ENCODE data around the gene POU2F1. TPM values are rescaled to one million over a fixed set of nuclear protein-coding genes. Genes with fewer than 3 reads are reported as not detected.

The POU2F1 gene
- polyA plus RNA-seq, 1 donor from 2014 or later: 10.9 TPM

- Histone ChIP-seq H3F3A (ENCODE audit: insufficient read depth, low read length, poor library complexity, severe bottlenecking) (no peaks in the 10 kb centered on the region), H3K9ac (ENCODE audit: low read length) (no peak overlapping the region), H2AFZ (ENCODE audit: low read depth, low read length) (no peak overlapping the region), H3K27ac (ENCODE audit: low read length) (no peak overlapping the region), H3K79me2 (replicated peaks; ENCODE audit: insufficient read depth, low read length) (no peaks in the 10 kb centered on the region), H3K36me3 (ENCODE audit: insufficient read depth, low read length) (no peaks in the 10 kb centered on the region), H3K9me2 (ENCODE audit: insufficient read depth, low read length) (no peaks in the 10 kb centered on the region), H4K20me1 (ENCODE audit: insufficient read depth) (no peaks in the 10 kb centered on the region), H3K9me3 (ENCODE audit: low read length) (no peaks in the 10 kb centered on the region), H3K27me3 (ENCODE audit: insufficient read depth, low read depth, low read length) (peaks cover 35% of the 10 kb centered on the region), H3K4me2 (ENCODE audit: low read length) (no peak overlapping the region), H3K4me3 (ENCODE audit: low read length) (no peak overlapping the region)
- no peak for TF ChIP-seq MXI1 (conservative IDR thresholded peaks at IDR 0.05; ENCODE audit: poor library complexity, severe bottlenecking)
- no peak for TF ChIP-seq RAD21 (conservative IDR thresholded peaks at IDR 0.05)
- TF ChIP-seq EP300 (conservative IDR thresholded peaks at IDR 0.05; ENCODE audit: poor library complexity, severe bottlenecking): no peak
- TF ChIP-seq REST (IDR thresholded peaks at IDR 0.05; ENCODE audit: borderline replicate concordance): no peak
- no peak for TF ChIP-seq TAF1 (IDR thresholded peaks at IDR 0.05; ENCODE audit: low read depth)
- TF ChIP-seq SMC3 (conservative IDR thresholded peaks at IDR 0.05; ENCODE audit: poor library complexity): no peak
- TF ChIP-seq CTCF (IDR thresholded peaks at IDR 0.05; ENCODE audit: poor library complexity, severe bottlenecking): no peak
- TF ChIP-seq POLR2AphosphoS5 (IDR thresholded peaks at IDR 0.05): no peak
- TF ChIP-seq EZH2 (IDR thresholded peaks at IDR 0.05; ENCODE audit: borderline replicate concordance, insufficient read depth, low read length, poor library complexity, severe bottlenecking): no peak
Observed at GRCh38 chr1:167457936-167458584, 237.4 kb downstream of the POU2F1 start.

- no peaks in the 10 kb centered on the region for H3K9me3 ChIP-seq (ENCODE audit: low read length)
- no peaks in the 10 kb centered on the region for H3K36me3 ChIP-seq (ENCODE audit: insufficient read depth, low read length)
- TF ChIP-seq EP300 (conservative IDR thresholded peaks at IDR 0.05; ENCODE audit: poor library complexity, severe bottlenecking) (no peak), SMC3 (conservative IDR thresholded peaks at IDR 0.05; ENCODE audit: poor library complexity) (no peak), RAD21 (conservative IDR thresholded peaks at IDR 0.05) (no peak), CTCF (IDR thresholded peaks at IDR 0.05; ENCODE audit: poor library complexity, severe bottlenecking) (no peak), TAF1 (IDR thresholded peaks at IDR 0.05; ENCODE audit: low read depth) (no peak), EZH2 (IDR thresholded peaks at IDR 0.05; ENCODE audit: borderline replicate concordance, insufficient read depth, low read length, poor library complexity, severe bottlenecking) (no peak), REST (IDR thresholded peaks at IDR 0.05; ENCODE audit: borderline replicate concordance) (no peak)
- no peak overlapping the region for H2AFZ ChIP-seq (ENCODE audit: low read depth, low read length)
- H3F3A ChIP-seq (ENCODE audit: insufficient read depth, low read length, poor library complexity, severe bottlenecking): no peaks in the 10 kb centered on the region
- H3K9ac ChIP-seq (ENCODE audit: low read length): no peak overlapping the region
- no peaks in the 10 kb centered on the region for H3K79me2 ChIP-seq (replicated peaks; ENCODE audit: insufficient read depth, low read length)
- H4K20me1 ChIP-seq (ENCODE audit: insufficient read depth): no peaks in the 10 kb centered on the region
- H3K4me2 ChIP-seq (ENCODE audit: low read length): no peak overlapping the region
- H3K9me2 ChIP-seq (ENCODE audit: insufficient read depth, low read length): no peaks in the 10 kb centered on the region
- H3K27me3 ChIP-seq (ENCODE audit: insufficient read depth, low read depth, low read length): peaks cover 15% of the 10 kb centered on the region
- H3K4me3 ChIP-seq (ENCODE audit: low read length): no peak overlapping the region
- no peak overlapping the region for H3K27ac ChIP-seq (ENCODE audit: low read length)
Observed at GRCh38 chr1:167460836-167461235, 240.2 kb downstream of the POU2F1 start.
